DND-41 (cell line): ENCODE data around the gene NAGLU.

Source experiments
- ATAC-seq: fragments of 200-7000 bp; cut with Tn5 transposase; 3 replicates; pipeline ENCODE4 v1.9.1; 2021; ENCODE audit warnings: low read depth; ENCODE audit not compliant: insufficient read depth
- DNase-seq: peaks from one replicate; pipeline ENCODE4 v3.0.0-alpha.2; 2020
- H2AFZ ChIP-seq: 2 replicates; pipeline ENCODE4 v1.6.0; 2012; ENCODE audit warnings: low read depth, low read length
- H3K27ac ChIP-seq: 2 replicates; pipeline ENCODE4 v1.5.1; 2012; ENCODE audit warnings: low read length, inconsistent platforms
- H3K27me3 ChIP-seq: fragments of 200-600 bp; sonication (generic); 2 replicates; pipeline ENCODE4 v1.6.0; 2012; ENCODE audit warnings: low read length, mild to moderate bottlenecking, inconsistent platforms; ENCODE audit not compliant: insufficient read depth, poor library complexity
- H3K36me3 ChIP-seq: 2 replicates; pipeline ENCODE4 v1.5.1; 2012; ENCODE audit warnings: low read length, inconsistent platforms; ENCODE audit not compliant: insufficient read depth
- H3K4me1 ChIP-seq: 2 replicates; pipeline ENCODE4 v1.5.1; 2012; ENCODE audit warnings: mild to moderate bottlenecking, low read length; ENCODE audit not compliant: insufficient read depth
- H3K4me2 ChIP-seq: 2 replicates; pipeline ENCODE4 v1.6.0; 2012; ENCODE audit warnings: mild to moderate bottlenecking, moderate library complexity, low read length, inconsistent platforms; ENCODE audit not compliant: insufficient read depth
- H3K4me3 ChIP-seq, 2 experiments: fragments of 200-600 bp in 1 of 2; shearing (Covaris generic) in 1 of 2; 2 replicates each; pipeline ENCODE4 v1.5.1; 2012 to 2016; ENCODE audit warnings: inconsistent platforms in 2 of 2, low read length in 2 of 2, mild to moderate bottlenecking in 2 of 2, low read depth in 1 of 2, moderate library complexity in 1 of 2
- H3K79me2 ChIP-seq: 2 replicates; pipeline ENCODE4 v1.6.0; 2012; ENCODE audit warnings: low read length, inconsistent platforms; ENCODE audit not compliant: insufficient read depth
- H3K9ac ChIP-seq: 2 replicates; pipeline ENCODE4 v1.6.0; 2012; ENCODE audit warnings: low read depth, mild to moderate bottlenecking, inconsistent platforms, low read length, moderate library complexity
- H3K9me3 ChIP-seq: 2 replicates; pipeline ENCODE4 v1.5.1; 2012; ENCODE audit warnings: low read length, moderate library complexity, mild to moderate bottlenecking, inconsistent platforms; ENCODE audit not compliant: insufficient read depth, severe bottlenecking
- H4K20me1 ChIP-seq: 2 replicates; pipeline ENCODE4 v1.6.0; 2012; ENCODE audit warnings: low read length; ENCODE audit not compliant: insufficient read depth
- CTCF ChIP-seq: IDR thresholded peaks from 2 replicates; pipeline ENCODE4 v1.5.1; 2012; ENCODE audit warnings: borderline replicate concordance, low read length, moderate library complexity, mild to moderate bottlenecking; ENCODE audit not compliant: poor library complexity, severe bottlenecking; ENCODE audit errors: extremely low read depth
- EZH2 ChIP-seq: IDR thresholded peaks from 3 replicates; pipeline ENCODE4 v1.6.1; 2012; ENCODE audit warnings: borderline replicate concordance, low read depth, mild to moderate bottlenecking, moderate library complexity, low read length, inconsistent platforms; ENCODE audit not compliant: severe bottlenecking

The NAGLU gene

GRCh38 chr17:42591411-42591810 lies 55.4 kb downstream of the NAGLU start:
- no peak overlapping the region for H3K27ac ChIP-seq
- TF ChIP-seq EZH2 = no peak
- no peak for TF ChIP-seq CTCF

More at GRCh38 chr17:42591411-42591810, 55.4 kb downstream of the NAGLU start:
- Histone ChIP-seq H3K9ac (no peak overlapping the region), H3K79me2 (peaks cover 30% of the 10 kb centered on the region), H3K27me3 (no peaks in the 10 kb centered on the region), H3K9me3 (no peaks in the 10 kb centered on the region), H3K4me3 (no peak overlapping the region), H2AFZ (no peak overlapping the region), H3K36me3 (peaks cover 63% of the 10 kb centered on the region), H4K20me1 (peaks cover 3% of the 10 kb centered on the region), H3K4me1 (no peaks in the 10 kb centered on the region), H3K4me2 (no peak overlapping the region)
- DNase-seq = no peak
- ATAC-seq = no peak
